GM23248 (cell line): Measurements from ENCODE around the gene TUBA3C. TPM values are rescaled to one million over a fixed set of nuclear protein-coding genes. Genes with fewer than 3 reads are reported as not detected.

Experiments
- DNase-seq: peaks from one replicate; pipeline ENCODE4 v3.0.0-alpha.2; 2015
- H2AFZ ChIP-seq: fragments of 200-600 bp; sonication (generic); 2 replicates; pipeline ENCODE4 v1.6.1; 2016; ENCODE audit warnings: antibody characterized with exemption
- H3F3A ChIP-seq: fragments of 200-600 bp; sonication (generic); 2 replicates; pipeline ENCODE4 v1.6.1; 2016; ENCODE audit warnings: mild to moderate bottlenecking, antibody characterized with exemption, mixed run types; ENCODE audit not compliant: insufficient read depth
- H3K27ac ChIP-seq: fragments of 200-600 bp; sonication (generic); 2 replicates; pipeline ENCODE4 v1.5.1; 2016; ENCODE audit warnings: mild to moderate bottlenecking
- H3K27me3 ChIP-seq: fragments of 200-600 bp; sonication (generic); replicated peaks from 2 replicates; pipeline ENCODE4 v1.6.1; 2016; ENCODE audit warnings: mild to moderate bottlenecking; ENCODE audit not compliant: insufficient read depth
- H3K36me3 ChIP-seq: fragments of 200-600 bp; sonication (generic); 2 replicates; pipeline ENCODE4 v1.6.1; 2016; ENCODE audit warnings: low read depth, mild to moderate bottlenecking
- H3K4me1 ChIP-seq: fragments of 200-600 bp; sonication (generic); 2 replicates; pipeline ENCODE4 v1.6.1; 2016; ENCODE audit warnings: mild to moderate bottlenecking; ENCODE audit not compliant: insufficient read depth
- H3K4me2 ChIP-seq: fragments of 200-600 bp; sonication (generic); one replicate; pipeline ENCODE4 v1.6.1; 2016; ENCODE audit warnings: mild to moderate bottlenecking; ENCODE audit not compliant: unreplicated experiment
- H3K4me3 ChIP-seq: fragments of 200-600 bp; sonication (generic); 2 replicates; pipeline ENCODE4 v1.5.1; 2016; ENCODE audit warnings: mild to moderate bottlenecking
- H3K79me2 ChIP-seq: fragments of 200-600 bp; sonication (generic); 2 replicates; pipeline ENCODE4 v1.6.1; 2016; ENCODE audit warnings: mild to moderate bottlenecking; ENCODE audit not compliant: insufficient read depth
- H3K9ac ChIP-seq: fragments of 200-600 bp; sonication (generic); 2 replicates; pipeline ENCODE4 v1.6.1; 2016; ENCODE audit warnings: mild to moderate bottlenecking
- H3K9me2 ChIP-seq: fragments of 200-600 bp; sonication (generic); 2 replicates; pipeline ENCODE4 v1.6.1; 2016; ENCODE audit warnings: mixed run types, mild to moderate bottlenecking, moderate library complexity; ENCODE audit not compliant: insufficient read depth
- H3K9me3 ChIP-seq: fragments of 200-600 bp; sonication (generic); one replicate; pipeline ENCODE4 v1.6.1; 2017; ENCODE audit warnings: low read depth
- H4K20me1 ChIP-seq: fragments of 200-600 bp; sonication (generic); 2 replicates; pipeline ENCODE4 v1.6.0; 2016; ENCODE audit not compliant: insufficient read depth
- EZH2 ChIP-seq: fragments of 200-600 bp; sonication (generic); IDR thresholded peaks from 2 replicates; pipeline ENCODE4 v1.6.1; 2018; ENCODE audit warnings: antibody characterized with exemption, mild to moderate bottlenecking; ENCODE audit not compliant: insufficient read depth, poor library complexity, severe bottlenecking
- EZH2phosphoT487 ChIP-seq: fragments of 200-600 bp; sonication (generic); IDR thresholded peaks from 2 replicates; pipeline ENCODE4 v1.6.1; 2018; ENCODE audit warnings: antibody characterized with exemption, moderate library complexity, mild to moderate bottlenecking, low read depth; ENCODE audit not compliant: insufficient read depth
- WGBS, 2 experiments: methylation state at CpG; one replicate each; pipeline ENCODE4 v1.1.6; 2015 to 2017; ENCODE audit warnings: low lambda C conversion rate in 2 of 2, low coverage in 1 of 2; ENCODE audit errors: missing lambda C conversion rate in 2 of 2; 5-methylcytosine and 5-hydroxymethylcytosine counted together
- in situ Hi-C: fragments of 300-500 bp; cut with MboI; formaldehyde crosslinking; loops from 2 replicates; pipeline ENCODE4 v1.15.0; 2020
- polyA plus RNA-seq: library from polyadenylated mRNA; unstranded; fragments of >200 nt; fragmentation: Nextera tagmentation; extraction: Ambion mirVana; gene quantifications from 2 replicates; pipeline ENCODE4 v1.2.1, GENCODE V29; 2016
- small RNA-seq: library from RNA; depleted of rRNA; stranded (forward); fragments of <200 nt; gene quantifications from one replicate; pipeline ENCODE3, GENCODE V24; 2014; ENCODE audit warnings: low read depth, low replicate concordance
- total RNA-seq: library from RNA; depleted of rRNA; stranded (reverse); fragments of >200 nt; shearing (Covaris generic); gene quantifications from 2 replicates; pipeline ENCODE4 v1.2.3, GENCODE V29; 2014

Gene TUBA3C
- total and polyA plus RNA-seq, 2 experiments from 2014 or later, result not detected

- TF ChIP-seq EZH2 (no peak), EZH2phosphoT487 (no peak)
- H3K9ac ChIP-seq, result no peak overlapping the region
- no peaks in the 10 kb centered on the region for H3F3A ChIP-seq
- H3K27ac ChIP-seq, result no peak overlapping the region
- no peaks in the 10 kb centered on the region for H3K79me2 ChIP-seq
- no peaks in the 10 kb centered on the region for H3K9me3 ChIP-seq
- H3K27me3 ChIP-seq, result no peaks in the 10 kb centered on the region
- H3K4me3 ChIP-seq, result no peak overlapping the region
- WGBS, 2 experiments, result 31 to 34% methylated on average over 11 to 14 of the region's 14 CpGs
- no peaks in the 10 kb centered on the region for H3K4me1 ChIP-seq
- no peaks in the 10 kb centered on the region for H3K9me2 ChIP-seq
- no peaks in the 10 kb centered on the region for H4K20me1 ChIP-seq
- in situ Hi-C loops, result no loop called here
- no peak overlapping the region for H3K4me2 ChIP-seq
- no peak overlapping the region for H2AFZ ChIP-seq
- no peaks in the 10 kb centered on the region for H3K36me3 ChIP-seq
- DNase-seq, result no peak
These were observed 29.9 kb downstream of the TUBA3C start for GRCh38 chr13:19151581-19152263.

- H3K9me3 ChIP-seq, result no peaks in the 10 kb centered on the region
These were observed 30.9 kb downstream of the TUBA3C start for GRCh38 chr13:19150712-19151228.

GRCh38 chr13:19150226-19150625, 31.4 kb downstream of the TUBA3C start:
- H3K9ac ChIP-seq, result no peak overlapping the region
- no peak overlapping the region for H3K27ac ChIP-seq
- no peak overlapping the region for H3K4me2 ChIP-seq
- no peaks in the 10 kb centered on the region for H3K36me3 ChIP-seq
- no peak for DNase-seq
- H3K4me3 ChIP-seq, result no peak overlapping the region
- H3K9me2 ChIP-seq, result no peaks in the 10 kb centered on the region
- H2AFZ ChIP-seq, result no peak overlapping the region
- H3F3A ChIP-seq, result no peaks in the 10 kb centered on the region
- H3K79me2 ChIP-seq, result no peaks in the 10 kb centered on the region
- WGBS, 2 experiments, result 53 to 56% methylated on average over 10 of the region's 10 CpGs
- TF ChIP-seq EZH2, result no peak
- TF ChIP-seq EZH2phosphoT487, result no peak
- in situ Hi-C loops, result no loop called here
- no peaks in the 10 kb centered on the region for H3K4me1 ChIP-seq
- H3K27me3 ChIP-seq, result no peaks in the 10 kb centered on the region
- no peaks in the 10 kb centered on the region for H3K9me3 ChIP-seq
- no peaks in the 10 kb centered on the region for H4K20me1 ChIP-seq

More at GRCh38 chr13:19150712-19151228, 30.9 kb downstream of the TUBA3C start:
- no peaks in the 10 kb centered on the region for H3F3A ChIP-seq
- H3K4me1 ChIP-seq, result no peaks in the 10 kb centered on the region
- WGBS, 2 experiments, result 42 to 51% methylated on average over 7 to 8 of the region's 8 CpGs
- no peaks in the 10 kb centered on the region for H4K20me1 ChIP-seq
- H3K9ac ChIP-seq, result no peak overlapping the region
- H3K4me3 ChIP-seq, result no peak overlapping the region
- H3K79me2 ChIP-seq, result no peaks in the 10 kb centered on the region
- in situ Hi-C loops, result no loop called here
- H3K27ac ChIP-seq, result no peak overlapping the region
- TF ChIP-seq EZH2phosphoT487 (no peak), EZH2 (no peak)
- H3K36me3 ChIP-seq, result no peaks in the 10 kb centered on the region
- no peak overlapping the region for H2AFZ ChIP-seq
- no peaks in the 10 kb centered on the region for H3K27me3 ChIP-seq
- DNase-seq, result no peak
- no peaks in the 10 kb centered on the region for H3K9me2 ChIP-seq
- H3K4me2 ChIP-seq, result no peak overlapping the region

GRCh38 chr13:19148561-19148960, 33.1 kb downstream of the TUBA3C start:
- no peaks in the 10 kb centered on the region for H3K9me3 ChIP-seq
- no peaks in the 10 kb centered on the region for H3K27me3 ChIP-seq
- no peaks in the 10 kb centered on the region for H3K4me1 ChIP-seq
- in situ Hi-C loops, result no loop called here
- H3K79me2 ChIP-seq, result no peaks in the 10 kb centered on the region
- H4K20me1 ChIP-seq, result no peaks in the 10 kb centered on the region
- no peak overlapping the region for H3K9ac ChIP-seq
- no peaks in the 10 kb centered on the region for H3K9me2 ChIP-seq
- no peak overlapping the region for H3K4me2 ChIP-seq
- no peak for TF ChIP-seq EZH2phosphoT487
- no peak for TF ChIP-seq EZH2
- H3K27ac ChIP-seq, result no peak overlapping the region
- H3F3A ChIP-seq, result no peaks in the 10 kb centered on the region
- no peak for DNase-seq
- no peak overlapping the region for H3K4me3 ChIP-seq
- H2AFZ ChIP-seq, result no peak overlapping the region
- H3K36me3 ChIP-seq, result no peaks in the 10 kb centered on the region

Small RNA genes lying within 50 kb of the gene (small RNA-seq; reads per million reads assigned to genes)
- gene AL139327.4, result not detected
